Activated CD4-positive, alpha-beta memory T cell treated with anti-CD3 and anti-CD28 coated beads, Interleukin-2, amount 10 ng/mL, durations not matched to agents 7 days and 5 days (primary cell): ENCODE results near the gene KDM4B. TPM values are rescaled to one million over a fixed set of nuclear protein-coding genes. Genes with fewer than 3 reads are reported as not detected.
"Not testable (repeated sequence)": the region's sequence is repeated elsewhere in the genome, so short reads cannot be mapped to it uniquely, and the experiment has no call there.

Source experiments
- CTCF ChIA-PET: fragments of 350-600 bp; sonication (Branson Sonifier 250); formaldehyde crosslinking; loops from one replicate; lab custom pipeline; 2021; ENCODE audit warnings: antibody characterized with exemption, inconsistent platforms; lab: Charles Lee
- POLR2A ChIA-PET: fragments of 350-600 bp; sonication (Branson Sonifier 250); formaldehyde crosslinking; loops from one replicate; lab custom pipeline; 2021; ENCODE audit warnings: antibody characterized with exemption; lab: Charles Lee
- DNase-seq: peaks from one replicate; pipeline ENCODE4 v3.0.0-alpha.2; 2020
- H3K27ac Mint-ChIP-seq: one replicate; pipeline ENCODE4 v1.8.0; 2021; ENCODE audit warnings: mild to moderate bottlenecking, mixed read lengths
- H3K27me3 Mint-ChIP-seq: one replicate; pipeline ENCODE4 v1.8.0; 2021; ENCODE audit warnings: mixed read lengths
- H3K36me3 Mint-ChIP-seq: one replicate; pipeline ENCODE4 v1.8.0; 2021; ENCODE audit warnings: low read depth, mixed read lengths
- H3K4me1 Mint-ChIP-seq: one replicate; pipeline ENCODE4 v1.8.0; 2021; ENCODE audit warnings: mixed read lengths
- H3K4me3 Mint-ChIP-seq: one replicate; pipeline ENCODE4 v1.8.0; 2021; ENCODE audit warnings: mild to moderate bottlenecking, mixed read lengths
- H3K9me3 Mint-ChIP-seq: one replicate; pipeline ENCODE4 v1.8.0; 2021; ENCODE audit warnings: mixed read lengths
- total RNA-seq, 2 experiments: library from RNA; stranded (reverse); gene quantifications; one replicate each; pipeline ENCODE4 v1.2.3, GENCODE V29; 2021

The KDM4B gene
- total RNA-seq, 2 experiments from 2014 or later: 46.3 to 50.9 TPM

DNA sequence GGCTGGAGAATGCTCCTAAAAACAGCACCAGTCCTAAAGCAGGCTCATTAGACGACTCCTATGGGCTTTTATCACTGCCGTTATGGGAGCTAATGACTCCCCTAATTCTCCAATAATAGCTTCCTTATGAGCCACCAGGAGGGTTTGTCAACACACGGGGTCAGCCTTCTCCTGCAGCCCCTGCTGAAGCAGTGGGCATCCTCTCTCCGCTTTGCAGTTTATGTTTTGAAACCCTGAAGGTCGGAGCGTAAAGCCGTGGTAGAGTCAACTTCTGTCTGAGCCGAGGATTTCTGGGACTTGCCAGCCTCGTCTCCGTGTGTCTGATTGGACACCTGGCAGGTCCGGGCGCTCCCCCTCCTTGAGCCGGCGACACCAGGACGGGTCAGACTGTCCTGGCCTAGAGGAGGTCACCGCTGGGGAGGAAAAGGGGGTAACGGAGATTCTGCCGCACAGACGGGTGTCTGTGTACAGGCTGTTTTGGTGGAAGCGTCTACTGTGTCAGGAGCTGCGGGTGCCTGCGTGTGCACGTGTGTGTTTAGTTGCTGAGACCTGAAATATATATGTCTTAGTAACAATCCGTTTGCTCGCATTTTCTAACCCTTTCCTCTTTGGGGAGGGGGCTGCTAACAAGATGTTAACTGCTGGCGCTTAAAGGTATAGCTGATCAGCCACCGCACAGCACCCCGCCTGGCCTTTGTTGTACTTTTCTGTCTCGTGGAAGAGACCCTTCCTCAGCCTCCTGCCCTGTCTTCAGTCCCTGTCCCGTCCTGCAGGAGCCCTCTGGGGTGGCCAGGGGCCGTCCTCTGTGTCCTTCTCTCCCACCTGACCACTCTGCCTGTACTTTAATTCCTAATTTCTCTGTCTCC lies 1.9 kb downstream of the KDM4B start:
- Mint-ChIP-seq H3K27ac (peak overlapping the region; percentile 77), H3K9me3 (no peaks in the 10 kb centered on the region), H3K4me3 (peak overlapping the region; percentile 86), H3K27me3 (no peaks in the 10 kb centered on the region), H3K36me3 (peaks cover 14% of the 10 kb centered on the region), H3K4me1 (peaks cover 37% of the 10 kb centered on the region)
- ChIA-PET POLR2A (interaction anchor here (1.1 to 5.7 kb wide), 4 partner anchors 10 to 179 kb away, joined by 3 to 65 read pairs (median 3); partner anchors contain the start of gene FEM1A), CTCF (interaction anchor here (0.6 to 2.0 kb wide), 3 partner anchors 59 to 63 kb away, joined by 3 to 9 read pairs (median 4); no protein-coding TSS in a partner anchor)
- DNase-seq: peak; percentile 23

GRCh38 chr19:4971424-4971793 lies 2.5 kb downstream of the KDM4B start:
- peak; percentile 53 for DNase-seq
- Mint-ChIP-seq H3K9me3 (no peaks in the 10 kb centered on the region), H3K36me3 (peaks cover 10% of the 10 kb centered on the region), H3K4me3 (peak overlapping the region; percentile 86), H3K27ac (peak overlapping the region; percentile 36), H3K4me1 (peaks cover 37% of the 10 kb centered on the region), H3K27me3 (no peaks in the 10 kb centered on the region)
- POLR2A ChIA-PET: interaction anchor here (1.1 to 5.7 kb wide), 2 partner anchors 19 to 57 kb away, joined by 3 to 65 read pairs; no protein-coding TSS in a partner anchor
- CTCF ChIA-PET: interaction anchor here (0.9 to 2.0 kb wide), 2 partner anchors 60 to 62 kb away, joined by 3 to 9 read pairs; no protein-coding TSS in a partner anchor

DNA sequence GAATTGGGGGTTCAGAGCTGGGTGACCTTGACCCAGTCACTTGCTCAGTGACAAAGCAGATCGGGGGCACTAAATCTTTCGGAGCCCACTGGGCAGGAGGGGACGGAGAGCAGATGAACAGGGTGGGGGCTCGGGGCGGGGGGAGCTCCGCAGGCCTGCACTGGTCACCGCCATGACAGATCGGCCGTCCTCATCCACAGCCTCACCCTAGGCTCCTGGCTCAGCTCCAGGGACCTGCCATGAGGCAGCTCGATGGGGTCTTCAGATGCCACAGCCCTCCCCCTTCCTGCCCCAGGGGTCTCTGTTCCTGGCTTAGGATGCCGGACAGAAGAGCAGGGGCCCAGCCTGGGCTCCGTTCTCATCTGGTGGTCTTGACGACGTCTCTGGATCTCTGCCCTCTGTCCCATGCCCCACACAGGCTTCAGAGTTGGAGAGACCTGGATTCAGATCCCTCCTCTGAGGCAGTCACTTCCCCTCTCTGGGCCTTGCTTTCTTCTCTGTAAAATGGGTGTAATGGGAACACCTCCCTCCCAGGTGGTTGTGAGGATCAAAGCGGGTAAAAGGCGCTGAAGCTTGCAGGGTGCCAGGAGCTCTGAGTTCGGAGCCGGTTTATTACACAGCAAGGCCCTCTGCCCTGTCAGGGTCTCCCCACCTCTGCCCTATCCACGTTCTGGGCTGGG lies 3.0 kb downstream of the KDM4B start:
- ChIA-PET POLR2A (interaction anchor here (1.1 to 5.7 kb wide), 2 partner anchors 20 to 57 kb away, joined by 3 to 65 read pairs; no protein-coding TSS in a partner anchor), CTCF (interaction anchor here (0.9 to 2.0 kb wide), 2 partner anchors 60 to 62 kb away, joined by 3 to 9 read pairs; no protein-coding TSS in a partner anchor)
- Mint-ChIP-seq H3K27ac (no peak overlapping the region), H3K9me3 (no peaks in the 10 kb centered on the region), H3K27me3 (no peaks in the 10 kb centered on the region), H3K4me1 (peaks cover 37% of the 10 kb centered on the region), H3K4me3 (no peak overlapping the region), H3K36me3 (peaks cover 11% of the 10 kb centered on the region)
- no peak for DNase-seq

DNA sequence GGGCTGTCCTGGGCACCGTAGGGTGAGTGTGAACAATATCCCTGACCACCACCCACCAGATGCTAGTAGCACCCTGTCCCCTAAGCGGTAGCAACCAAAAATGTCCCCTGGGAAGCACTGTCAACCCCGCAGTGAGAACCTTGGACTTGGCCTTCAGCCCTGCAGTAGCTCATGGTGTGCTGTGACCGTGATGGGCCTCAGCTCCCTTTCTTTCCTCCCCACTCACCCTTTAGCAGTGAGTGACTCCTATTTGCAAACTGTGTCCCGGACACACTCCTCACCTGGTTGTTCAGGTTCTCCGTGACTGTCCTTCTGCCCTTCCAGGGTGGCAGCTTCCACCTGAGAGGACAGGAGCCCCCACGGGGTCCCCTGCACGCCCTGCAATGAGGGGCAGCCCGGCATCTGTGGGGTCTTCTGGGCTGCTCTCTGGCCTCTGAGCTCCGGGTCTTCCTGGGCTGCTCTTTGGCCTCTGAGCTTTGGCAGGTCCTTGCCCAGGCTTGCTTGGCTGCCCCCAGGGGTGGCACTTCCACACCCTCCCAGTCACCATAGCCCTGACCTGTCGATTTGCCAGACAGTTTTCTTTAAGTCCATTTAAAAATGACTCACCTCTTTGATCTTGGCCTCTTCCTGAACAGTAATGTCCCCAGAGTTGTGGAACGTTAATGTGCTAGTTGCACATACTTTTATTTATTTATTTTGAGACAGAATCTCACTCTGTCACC lies 3.8 kb downstream of the KDM4B start:
- no peak for DNase-seq
- no peaks in the 10 kb centered on the region for H3K27me3 Mint-ChIP-seq
- H3K27ac Mint-ChIP-seq: no peak overlapping the region
- peaks cover 35% of the 10 kb centered on the region for H3K4me1 Mint-ChIP-seq
- H3K9me3 Mint-ChIP-seq: no peaks in the 10 kb centered on the region
- H3K4me3 Mint-ChIP-seq: no peak overlapping the region
- CTCF ChIA-PET: no interaction called here
- H3K36me3 Mint-ChIP-seq: peaks cover 17% of the 10 kb centered on the region
- POLR2A ChIA-PET: interaction anchor here (5.7 kb wide), 1 partner anchor 58 kb away, joined by 65 read pairs; no protein-coding TSS in a partner anchor

- H3K36me3 Mint-ChIP-seq: peaks cover 17% of the 10 kb centered on the region
- POLR2A ChIA-PET: no interaction called here
- no peaks in the 10 kb centered on the region for H3K9me3 Mint-ChIP-seq
- H3K4me3 Mint-ChIP-seq: no peak overlapping the region
- H3K27ac Mint-ChIP-seq: no peak overlapping the region
- H3K4me1 Mint-ChIP-seq: peaks cover 27% of the 10 kb centered on the region
- CTCF ChIA-PET: interaction anchor here (0.6 kb wide), 1 partner anchor 1266 kb away, joined by 3 read pairs; no protein-coding TSS in a partner anchor
- H3K27me3 Mint-ChIP-seq: no peaks in the 10 kb centered on the region
- DNase-seq: no peak
These were observed 6.1 kb downstream of the KDM4B start for GRCh38 chr19:4974880-4975469.

GRCh38 chr19:4975601-4976000 lies 6.7 kb downstream of the KDM4B start:
- peaks cover 17% of the 10 kb centered on the region for H3K36me3 Mint-ChIP-seq
- H3K27ac Mint-ChIP-seq, H3K9me3 Mint-ChIP-seq, POLR2A ChIA-PET, H3K27me3 Mint-ChIP-seq, H3K4me3 Mint-ChIP-seq, DNase-seq: not testable (repeated sequence)
- H3K4me1 Mint-ChIP-seq: peaks cover 21% of the 10 kb centered on the region
- CTCF ChIA-PET: interaction anchor here (0.6 kb wide), 1 partner anchor 1267 kb away, joined by 3 read pairs; no protein-coding TSS in a partner anchor

- ChIA-PET POLR2A (no interaction called here), CTCF (no interaction called here)
These were observed 7.7 kb downstream of the KDM4B start for GRCh38 chr19:4976401-4977298.

DNA sequence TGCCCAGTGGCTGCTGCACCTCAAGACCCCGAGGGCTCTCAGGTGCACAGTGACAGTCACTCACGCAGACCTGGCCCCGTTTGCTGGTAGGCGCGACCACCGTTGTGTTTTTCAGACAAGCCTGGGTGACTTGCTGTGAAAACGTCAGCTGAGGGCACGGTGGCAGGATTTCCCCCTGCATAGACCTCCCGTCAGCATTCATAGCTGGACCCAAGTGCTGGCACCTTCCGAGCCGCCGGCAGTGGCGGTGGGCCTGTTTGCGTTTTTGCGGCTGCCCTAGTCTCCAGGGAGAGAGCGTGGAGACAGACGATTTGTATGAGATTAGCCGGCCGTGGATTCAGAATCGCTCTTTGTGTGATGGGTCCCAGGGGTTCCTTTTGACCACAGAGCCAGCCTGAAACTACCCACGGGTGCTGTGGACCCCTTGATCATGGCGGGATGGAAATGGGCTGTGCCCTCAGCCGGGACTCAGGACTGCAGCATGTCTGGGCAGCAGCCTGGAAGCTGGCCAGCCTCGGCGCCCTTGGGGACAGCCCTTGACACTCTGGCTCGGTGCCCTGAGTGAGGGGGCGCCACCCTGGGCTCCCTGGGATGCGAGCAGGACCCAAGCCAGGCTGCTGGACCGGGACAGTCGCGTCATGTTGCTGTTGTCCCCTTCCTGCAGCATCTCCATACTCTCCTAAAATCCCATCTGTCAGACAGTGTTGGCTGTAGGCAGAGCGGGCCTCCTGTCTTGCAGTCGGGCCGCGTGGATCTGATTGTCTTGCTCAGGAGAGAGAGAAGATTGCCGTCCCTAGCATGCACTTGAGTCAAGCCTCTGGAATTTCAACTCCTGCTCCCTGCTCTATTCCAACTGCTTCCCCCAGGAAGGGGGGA lies 8.6 kb downstream of the KDM4B start:
- no peaks in the 10 kb centered on the region for H3K9me3 Mint-ChIP-seq
- ChIA-PET POLR2A (no interaction called here), CTCF (no interaction called here)
- no peak for DNase-seq
- H3K4me1 Mint-ChIP-seq: peaks cover 6% of the 10 kb centered on the region
- no peak overlapping the region for H3K4me3 Mint-ChIP-seq
- H3K27ac Mint-ChIP-seq: no peak overlapping the region
- no peaks in the 10 kb centered on the region for H3K27me3 Mint-ChIP-seq
- H3K36me3 Mint-ChIP-seq: peaks cover 10% of the 10 kb centered on the region

More at GRCh38 chr19:4976401-4977298, 7.7 kb downstream of the KDM4B start:
- Mint-ChIP-seq H3K27ac (no peak overlapping the region), H3K9me3 (no peaks in the 10 kb centered on the region), H3K36me3 (peaks cover 10% of the 10 kb centered on the region), H3K27me3 (no peaks in the 10 kb centered on the region), H3K4me3 (no peak overlapping the region), H3K4me1 (peaks cover 10% of the 10 kb centered on the region)
- no peak for DNase-seq

- H3K27ac Mint-ChIP-seq: no peak overlapping the region
- H3K4me3 Mint-ChIP-seq: no peak overlapping the region
- peaks cover 10% of the 10 kb centered on the region for H3K36me3 Mint-ChIP-seq
- no peaks in the 10 kb centered on the region for H3K9me3 Mint-ChIP-seq
- DNase-seq: no peak
- H3K27me3 Mint-ChIP-seq: no peaks in the 10 kb centered on the region
- peaks cover 5% of the 10 kb centered on the region for H3K4me1 Mint-ChIP-seq
- CTCF ChIA-PET: no interaction called here
- POLR2A ChIA-PET: no interaction called here
These were observed 10.4 kb downstream of the KDM4B start for GRCh38 chr19:4979211-4979807.

GRCh38 chr19:4980067-4980466 lies 11.2 kb downstream of the KDM4B start:
- Mint-ChIP-seq H3K4me3 (no peak overlapping the region), H3K36me3 (peaks cover 10% of the 10 kb centered on the region), H3K4me1 (peaks cover 3% of the 10 kb centered on the region), H3K27ac (no peak overlapping the region), H3K27me3 (no peaks in the 10 kb centered on the region), H3K9me3 (no peaks in the 10 kb centered on the region)
- DNase-seq: no peak
- ChIA-PET POLR2A (no interaction called here), CTCF (no interaction called here)
